ENCODE results near the gene GAB4. TPM values are rescaled to one million over a fixed set of nuclear protein-coding genes. Genes with fewer than 3 reads are reported as not detected.
"Not testable (repeated sequence)": the region's sequence is repeated elsewhere in the genome, so short reads cannot be mapped to it uniquely, and the experiment has no call there.

Gene GAB4
- total RNA-seq, 1 donor = not detected

DNA sequence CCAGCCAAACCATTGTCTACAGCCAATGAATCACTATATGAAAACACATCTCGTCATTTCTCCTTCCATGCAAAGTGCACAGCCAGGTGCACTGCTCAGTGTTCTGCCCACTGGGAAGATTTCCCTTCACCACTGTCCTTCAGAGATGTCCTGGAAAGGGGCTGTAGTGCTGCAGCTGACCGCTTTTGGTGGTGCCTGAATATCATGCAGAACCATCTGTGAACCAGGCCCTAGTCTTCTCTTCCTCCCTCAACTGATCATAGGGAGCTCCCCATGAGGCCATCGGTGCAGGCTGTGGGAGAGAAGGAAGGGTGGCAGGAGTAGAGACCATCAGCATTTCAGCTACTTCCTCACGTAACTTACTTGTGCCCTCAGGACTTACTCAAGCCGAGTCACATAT, 70.2 kb downstream of the GAB4 start:
- TF ChIP-seq, protein P1, sequence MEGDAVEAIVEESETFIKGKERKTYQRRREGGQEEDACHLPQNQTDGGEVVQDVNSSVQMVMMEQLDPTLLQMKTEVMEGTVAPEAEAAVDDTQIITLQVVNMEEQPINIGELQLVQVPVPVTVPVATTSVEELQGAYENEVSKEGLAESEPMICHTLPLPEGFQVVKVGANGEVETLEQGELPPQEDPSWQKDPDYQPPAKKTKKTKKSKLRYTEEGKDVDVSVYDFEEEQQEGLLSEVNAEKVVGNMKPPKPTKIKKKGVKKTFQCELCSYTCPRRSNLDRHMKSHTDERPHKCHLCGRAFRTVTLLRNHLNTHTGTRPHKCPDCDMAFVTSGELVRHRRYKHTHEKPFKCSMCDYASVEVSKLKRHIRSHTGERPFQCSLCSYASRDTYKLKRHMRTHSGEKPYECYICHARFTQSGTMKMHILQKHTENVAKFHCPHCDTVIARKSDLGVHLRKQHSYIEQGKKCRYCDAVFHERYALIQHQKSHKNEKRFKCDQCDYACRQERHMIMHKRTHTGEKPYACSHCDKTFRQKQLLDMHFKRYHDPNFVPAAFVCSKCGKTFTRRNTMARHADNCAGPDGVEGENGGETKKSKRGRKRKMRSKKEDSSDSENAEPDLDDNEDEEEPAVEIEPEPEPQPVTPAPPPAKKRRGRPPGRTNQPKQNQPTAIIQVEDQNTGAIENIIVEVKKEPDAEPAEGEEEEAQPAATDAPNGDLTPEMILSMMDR (IDR thresholded peaks at IDR 0.05; ENCODE audit: insufficient read depth, low read depth, low read length) = no peak
- no peak for DNase-seq (ENCODE audit: low read depth)
- no peak overlapping the region for H3K4me3 ChIP-seq (ENCODE audit: low read depth, low read length)

DNA sequence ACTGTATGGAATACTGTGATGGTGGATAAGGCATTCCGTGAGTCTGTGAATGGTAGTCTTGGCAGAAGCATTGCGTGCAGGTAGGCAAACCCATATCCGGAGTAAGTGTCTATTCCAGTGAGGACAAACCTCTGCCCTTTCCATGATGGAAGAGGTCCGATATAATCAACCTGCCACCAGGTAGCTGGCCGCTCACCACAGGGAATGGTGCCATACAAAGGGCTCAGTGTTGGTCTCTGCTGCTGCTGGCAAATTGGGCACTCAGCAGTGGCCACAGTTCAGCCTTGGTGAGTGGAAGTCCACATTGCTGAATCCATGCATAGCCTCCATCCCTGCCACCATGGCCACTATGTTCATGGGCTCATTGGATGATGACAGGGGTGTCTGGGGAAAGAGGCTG, 70.8 kb downstream of the GAB4 start:
- not testable (repeated sequence) for DNase-seq (ENCODE audit: low read depth); H3K4me3 ChIP-seq (ENCODE audit: low read depth, low read length)

- no peak overlapping the region for H3K4me3 ChIP-seq (ENCODE audit: low read depth, low read length)
- TF ChIP-seq, protein P1 (IDR thresholded peaks at IDR 0.05; ENCODE audit: insufficient read depth, low read depth, low read length) = no peak
- DNase-seq (ENCODE audit: low read depth) = no peak
Observed at GRCh38 chr22:16936625-16937024, 71.4 kb downstream of the GAB4 start.

GRCh38 chr22:16935209-16935608, 72.8 kb downstream of the GAB4 start:
- TF ChIP-seq, protein P1 (IDR thresholded peaks at IDR 0.05; ENCODE audit: insufficient read depth, low read depth, low read length) = no peak
- H3K4me3 ChIP-seq (ENCODE audit: low read depth, low read length) = no peak overlapping the region
- no peak for DNase-seq (ENCODE audit: low read depth)

DNA sequence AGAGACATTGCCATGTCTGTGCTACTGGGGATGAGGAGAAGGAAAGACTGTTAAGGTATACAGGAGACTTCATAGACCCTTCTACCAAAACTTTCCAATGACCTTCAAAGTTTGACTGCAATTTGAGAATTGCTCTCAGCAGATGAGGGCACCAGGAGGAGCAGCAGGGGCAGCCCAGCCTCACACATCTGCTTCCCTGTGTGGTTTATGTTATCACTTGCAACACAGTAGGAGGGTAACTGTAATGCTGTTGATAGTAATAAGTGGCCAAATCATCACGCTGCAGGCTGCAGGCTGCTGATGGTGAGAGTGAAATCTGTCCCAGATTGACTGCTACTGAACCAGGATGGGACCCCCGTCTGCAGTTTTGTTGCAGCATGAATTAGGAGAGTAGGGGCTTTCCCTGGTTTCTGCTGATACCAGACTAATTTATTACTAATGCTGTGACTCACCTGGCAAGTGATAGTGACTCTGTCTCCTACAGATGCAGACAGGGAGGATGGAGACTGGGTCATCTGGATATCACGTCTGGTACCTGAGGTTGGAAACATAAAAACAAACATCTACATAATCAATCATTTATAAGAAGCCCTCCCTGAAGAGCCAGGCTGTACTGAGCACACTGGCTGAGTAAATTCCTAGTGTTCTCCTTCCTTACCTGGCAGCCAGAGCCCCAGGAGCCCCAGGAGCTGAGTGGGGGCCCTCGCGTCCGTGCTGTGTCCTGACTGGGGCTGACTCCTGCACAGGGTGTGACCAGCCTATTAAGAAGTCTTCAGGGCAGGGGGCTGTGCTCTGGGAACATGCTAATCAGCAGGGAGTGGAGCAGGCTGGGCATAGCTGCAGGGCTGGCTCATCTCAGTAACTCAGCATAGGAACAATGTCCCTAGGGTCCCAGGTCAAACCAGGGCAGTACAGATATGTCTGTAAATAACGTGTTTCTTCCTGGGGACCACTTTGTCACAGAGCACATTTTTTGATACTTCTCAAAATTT, 74.4 kb downstream of the GAB4 start:
- TF ChIP-seq, protein P1 (IDR thresholded peaks at IDR 0.05; ENCODE audit: insufficient read depth, low read depth, low read length) = no peak
- DNase-seq (ENCODE audit: low read depth) = no peak
- H3K4me3 ChIP-seq (ENCODE audit: low read depth, low read length) = no peak overlapping the region

GRCh38 chr22:16932577-16932976, 75.4 kb downstream of the GAB4 start:
- TF ChIP-seq, protein P1 (IDR thresholded peaks at IDR 0.05; ENCODE audit: insufficient read depth, low read depth, low read length) = no peak
- no peak for DNase-seq (ENCODE audit: low read depth)
- no peak overlapping the region for H3K4me3 ChIP-seq (ENCODE audit: low read depth, low read length)

- no peak overlapping the region for H3K4me3 ChIP-seq (ENCODE audit: low read depth, low read length)
- TF ChIP-seq, protein P1 (IDR thresholded peaks at IDR 0.05; ENCODE audit: insufficient read depth, low read depth, low read length) = no peak
- no peak for DNase-seq (ENCODE audit: low read depth)
Observed at GRCh38 chr22:16925407-16925966, 82.5 kb downstream of the GAB4 start.
